ENCODE data around the gene DCUN1D2. TPM values are rescaled to one million over a fixed set of nuclear protein-coding genes. Genes with fewer than 3 reads are reported as not detected.

The DCUN1D2 gene
- total RNA-seq, 6 donors from 2014 or later, result 10.1 to 53.4 (median 26.5) TPM

DNA sequence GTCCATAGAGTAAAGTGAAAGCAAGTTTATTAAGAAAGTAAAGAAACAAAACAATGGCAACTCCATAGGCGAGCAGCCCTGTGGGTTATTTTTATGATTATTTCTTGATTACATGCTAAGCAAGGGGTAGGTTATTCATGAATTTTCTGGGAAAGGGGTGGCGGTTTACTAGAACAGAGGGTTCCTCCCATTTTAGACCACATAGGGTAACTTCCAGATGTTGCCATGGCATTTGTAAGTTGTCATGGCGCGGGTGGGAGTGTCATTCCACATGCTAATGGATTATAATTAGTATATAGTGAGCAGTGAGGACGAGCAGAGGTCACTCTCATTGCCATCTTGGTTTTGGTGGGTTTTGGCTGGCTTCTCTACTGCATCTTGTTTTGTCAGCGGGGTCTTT, 8.4 kb upstream of the DCUN1D2 start:
- H3K27ac ChIP-seq, result no peak overlapping the region
- DNase-seq, result no peak
- H3K9me3 ChIP-seq, result no peaks in the 10 kb centered on the region
- H3K27me3 ChIP-seq, result no peaks in the 10 kb centered on the region
- 90 to 91% methylated on average over 6 of the region's 6 CpGs for WGBS, 2 donors
- ATAC-seq (ENCODE audit: low FRiP score in 2 of 2), result no peak
- H3K4me3 ChIP-seq, result no peak overlapping the region
- peaks cover 0 to 21% (median 9%) of the 10 kb centered on the region in 4 donors for H3K4me1 ChIP-seq
- peaks cover 32 to 92% (median 74%) of the 10 kb centered on the region in 4 donors for H3K36me3 ChIP-seq
- TF ChIP-seq POLR2A (IDR thresholded peaks at IDR 0.05), result no peak

- no peak for DNase-seq
- H3K36me3 ChIP-seq, result peaks cover 32 to 75% (median 64%) of the 10 kb centered on the region in 4 donors
Observed at GRCh38 chr13:113497217-113497616, 6.7 kb upstream of the DCUN1D2 start.

GRCh38 chr13:113495494-113496210, 5.1 kb upstream of the DCUN1D2 start:
- DNase-seq (peak in 1 of 2 donors; percentile 50), ATAC-seq (ENCODE audit: low FRiP score in 2 of 2) (no peak)
- 78% methylated on average over 19 to 26 of the region's 26 CpGs for WGBS, 2 donors
- Histone ChIP-seq H3K4me3 (no peak overlapping the region), H3K36me3 (peaks cover 28 to 59% (median 48%) of the 10 kb centered on the region in 4 donors), H3K9me3 (no peaks in the 10 kb centered on the region), H3K27ac (no peak overlapping the region), H3K27me3 (no peaks in the 10 kb centered on the region), H3K4me1 (peaks cover 24 to 47% (median 29%) of the 10 kb centered on the region in 4 donors)
- TF ChIP-seq POLR2A (IDR thresholded peaks at IDR 0.05) (no peak), EP300 (IDR thresholded peaks at IDR 0.05) (no peak), POLR2AphosphoS5 (IDR thresholded peaks at IDR 0.05) (no peak)
- TF ChIP-seq, protein P1, sequence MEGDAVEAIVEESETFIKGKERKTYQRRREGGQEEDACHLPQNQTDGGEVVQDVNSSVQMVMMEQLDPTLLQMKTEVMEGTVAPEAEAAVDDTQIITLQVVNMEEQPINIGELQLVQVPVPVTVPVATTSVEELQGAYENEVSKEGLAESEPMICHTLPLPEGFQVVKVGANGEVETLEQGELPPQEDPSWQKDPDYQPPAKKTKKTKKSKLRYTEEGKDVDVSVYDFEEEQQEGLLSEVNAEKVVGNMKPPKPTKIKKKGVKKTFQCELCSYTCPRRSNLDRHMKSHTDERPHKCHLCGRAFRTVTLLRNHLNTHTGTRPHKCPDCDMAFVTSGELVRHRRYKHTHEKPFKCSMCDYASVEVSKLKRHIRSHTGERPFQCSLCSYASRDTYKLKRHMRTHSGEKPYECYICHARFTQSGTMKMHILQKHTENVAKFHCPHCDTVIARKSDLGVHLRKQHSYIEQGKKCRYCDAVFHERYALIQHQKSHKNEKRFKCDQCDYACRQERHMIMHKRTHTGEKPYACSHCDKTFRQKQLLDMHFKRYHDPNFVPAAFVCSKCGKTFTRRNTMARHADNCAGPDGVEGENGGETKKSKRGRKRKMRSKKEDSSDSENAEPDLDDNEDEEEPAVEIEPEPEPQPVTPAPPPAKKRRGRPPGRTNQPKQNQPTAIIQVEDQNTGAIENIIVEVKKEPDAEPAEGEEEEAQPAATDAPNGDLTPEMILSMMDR (IDR thresholded peaks at IDR 0.05), result no peak

More at GRCh38 chr13:113497217-113497616, 6.7 kb upstream of the DCUN1D2 start:
- Histone ChIP-seq H3K9me3 (no peaks in the 10 kb centered on the region), H3K27me3 (no peaks in the 10 kb centered on the region), H3K27ac (no peak overlapping the region), H3K4me3 (no peak overlapping the region), H3K4me1 (peaks cover 14 to 38% (median 22%) of the 10 kb centered on the region in 4 donors)
- no peak for ATAC-seq (ENCODE audit: low FRiP score in 2 of 2)
- 0% methylated on average over 1 of the region's 1 CpG; no CpG with 5 or more reads in 1 of the 2 donors for WGBS, 2 donors
- TF ChIP-seq EP300 (IDR thresholded peaks at IDR 0.05) (no peak), POLR2A (IDR thresholded peaks at IDR 0.05) (no peak), POLR2AphosphoS5 (IDR thresholded peaks at IDR 0.05) (no peak)
- TF ChIP-seq, protein P1 (IDR thresholded peaks at IDR 0.05), result no peak

- Histone ChIP-seq H3K4me3 (no peak overlapping the region), H3K27ac (peak overlapping the region; percentile 8 to 96 (median 33)), H3K4me1 (peaks cover 37 to 64% (median 43%) of the 10 kb centered on the region in 4 donors)
Observed at GRCh38 chr13:113493315-113493951, 2.9 kb upstream of the DCUN1D2 start.

DNA sequence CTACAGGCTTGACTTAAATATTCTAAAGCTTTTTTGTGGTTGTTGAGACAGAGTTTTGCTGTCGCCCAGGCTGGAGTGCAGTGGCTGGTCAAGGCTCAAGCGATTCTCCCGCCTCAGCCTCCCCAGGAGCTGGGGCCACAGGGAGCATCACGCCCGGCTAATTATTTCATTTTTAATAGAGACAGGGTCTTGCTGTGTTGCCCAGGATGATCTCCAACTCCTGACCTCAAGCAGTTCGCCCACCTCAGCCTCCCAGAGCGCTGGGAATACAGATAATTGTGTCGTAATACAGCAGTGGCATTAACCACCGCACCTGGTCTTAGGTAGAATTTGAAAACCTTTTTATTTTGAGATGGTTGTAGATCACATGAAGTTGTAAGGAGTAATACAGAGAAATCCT, 1.5 kb upstream of the DCUN1D2 start:
- TF ChIP-seq, protein P1 (IDR thresholded peaks at IDR 0.05), result no peak
- TF ChIP-seq POLR2A (IDR thresholded peaks at IDR 0.05) (no peak), EP300 (IDR thresholded peaks at IDR 0.05) (no peak), POLR2AphosphoS5 (IDR thresholded peaks at IDR 0.05) (no peak)
- Histone ChIP-seq H3K27ac (peak overlapping the region in 1 of 4 donors; percentile 96), H3K4me1 (peaks cover 37 to 70% (median 43%) of the 10 kb centered on the region in 4 donors), H3K27me3 (no peaks in the 10 kb centered on the region), H3K4me3 (peak overlapping the region in 3 of 4 donors; percentile 90 to 97 (median 94)), H3K36me3 (peaks cover 4 to 22% (median 18%) of the 10 kb centered on the region in 4 donors), H3K9me3 (no peaks in the 10 kb centered on the region)
- DNase-seq (no peak), ATAC-seq (ENCODE audit: low FRiP score in 2 of 2) (no peak)
- 79 to 89% methylated on average over 9 of the region's 9 CpGs for WGBS, 2 donors

More at GRCh38 chr13:113493315-113493951, 2.9 kb upstream of the DCUN1D2 start:
- Histone ChIP-seq H3K9me3 (no peaks in the 10 kb centered on the region), H3K27me3 (no peaks in the 10 kb centered on the region), H3K36me3 (peaks cover 9 to 37% (median 26%) of the 10 kb centered on the region in 4 donors)
- TF ChIP-seq, protein P1 (IDR thresholded peaks at IDR 0.05), result no peak
- TF ChIP-seq POLR2A (IDR thresholded peaks at IDR 0.05), result peak in 1 of 4 donors; percentile 12
- ATAC-seq (ENCODE audit: low FRiP score in 2 of 2), result no peak
- no peak for DNase-seq
- 35 to 40% methylated on average over 5 of the region's 5 CpGs for WGBS, 2 donors

All from upper lobe of left lung (tissue), 6 donors.